KBM-7 (cell line): ENCODE data around the gene ACTN1.
"Not testable (repeated sequence)": the region's sequence is repeated elsewhere in the genome, so short reads cannot be mapped to it uniquely, and the experiment has no call there.

Experiments used
- DNase-seq: peaks from one replicate; pipeline ENCODE4 v3.0.0-alpha.2; 2015
- in situ Hi-C: fragments of 300-500 bp; cut with MboI; formaldehyde crosslinking; loops from 2 replicates; pipeline ENCODE4 v1.14.3; 2020; ENCODE audit warnings: low sequenced_read_pairs, low pct_unique_long_range_greater_than_20kb, mixed read lengths

The ACTN1 gene

GRCh38 chr14:68994056-68994455 lies 15.0 kb upstream of the ACTN1 start:
- in situ Hi-C loops, result no loop called here
- no peak for DNase-seq

- peak; percentile 49 for DNase-seq
- in situ Hi-C loops, result no loop called here
Measured at GRCh38 chr14:68987653-68988036, 8.5 kb upstream of the ACTN1 start.

GRCh38 chr14:68986926-68987652 lies 8.0 kb upstream of the ACTN1 start:
- in situ Hi-C loops, result no loop called here
- no peak for DNase-seq

GRCh38 chr14:68986225-68986624 lies 7.1 kb upstream of the ACTN1 start:
- in situ Hi-C loops, result no loop called here
- DNase-seq, result no peak

GRCh38 chr14:68984686-68985085 lies 5.6 kb upstream of the ACTN1 start:
- in situ Hi-C loops, result no loop called here
- no peak for DNase-seq

- DNase-seq, result no peak
- in situ Hi-C loops, result no loop called here
Measured at GRCh38 chr14:68983191-68983590, 4.1 kb upstream of the ACTN1 start.

GRCh38 chr14:68982581-68982980 lies 3.5 kb upstream of the ACTN1 start:
- DNase-seq, result no peak
- in situ Hi-C loops, result no loop called here

- DNase-seq, result no peak
- in situ Hi-C loops, result no loop called here
Measured at GRCh38 chr14:68981539-68981976, 2.5 kb upstream of the ACTN1 start.

- DNase-seq, result no peak
- in situ Hi-C loops, result no loop called here
Measured at GRCh38 chr14:68981139-68981538, 2.0 kb upstream of the ACTN1 start.

GRCh38 chr14:68979722-68980451 lies 785 bp upstream of the ACTN1 start:
- DNase-seq, result peak; percentile 21
- in situ Hi-C loops, result no loop called here

GRCh38 chr14:68978172-68978911 lies 760 bp downstream of the ACTN1 start:
- in situ Hi-C loops, result no loop called here

GRCh38 chr14:68977718-68978171 lies 1.4 kb downstream of the ACTN1 start:
- DNase-seq, result peak; percentile 65
- in situ Hi-C loops, result no loop called here

More at GRCh38 chr14:68978172-68978911, 760 bp downstream of the ACTN1 start:
- peak; percentile 67 for DNase-seq

GRCh38 chr14:68977180-68977717 lies 1.9 kb downstream of the ACTN1 start:
- DNase-seq, result no peak
- in situ Hi-C loops, result no loop called here

GRCh38 chr14:68976160-68977067 lies 2.7 kb downstream of the ACTN1 start:
- no peak for DNase-seq
- in situ Hi-C loops, result no loop called here

- in situ Hi-C loops, result no loop called here
- DNase-seq, result no peak
Measured at GRCh38 chr14:68975667-68976066, 3.4 kb downstream of the ACTN1 start.

GRCh38 chr14:68974759-68975347 lies 4.2 kb downstream of the ACTN1 start:
- no peak for DNase-seq
- in situ Hi-C loops, result no loop called here

GRCh38 chr14:68973639-68974038 lies 5.5 kb downstream of the ACTN1 start:
- in situ Hi-C loops, result no loop called here
- DNase-seq, result no peak

- in situ Hi-C loops, result not testable (repeated sequence)
Measured at GRCh38 chr14:68973219-68973565, 5.9 kb downstream of the ACTN1 start.

More at GRCh38 chr14:68973219-68973565, 5.9 kb downstream of the ACTN1 start:
- not testable (repeated sequence) for DNase-seq
